ENCODE data around the gene CDR2. TPM values are rescaled to one million over a fixed set of nuclear protein-coding genes. Genes with fewer than 3 reads are reported as not detected.

The CDR2 gene
- polyA plus RNA-seq, 1 donor (not counting 4 experiments of a cell fraction or from before 2014, with no cell fraction given): 37.1 TPM

DNA sequence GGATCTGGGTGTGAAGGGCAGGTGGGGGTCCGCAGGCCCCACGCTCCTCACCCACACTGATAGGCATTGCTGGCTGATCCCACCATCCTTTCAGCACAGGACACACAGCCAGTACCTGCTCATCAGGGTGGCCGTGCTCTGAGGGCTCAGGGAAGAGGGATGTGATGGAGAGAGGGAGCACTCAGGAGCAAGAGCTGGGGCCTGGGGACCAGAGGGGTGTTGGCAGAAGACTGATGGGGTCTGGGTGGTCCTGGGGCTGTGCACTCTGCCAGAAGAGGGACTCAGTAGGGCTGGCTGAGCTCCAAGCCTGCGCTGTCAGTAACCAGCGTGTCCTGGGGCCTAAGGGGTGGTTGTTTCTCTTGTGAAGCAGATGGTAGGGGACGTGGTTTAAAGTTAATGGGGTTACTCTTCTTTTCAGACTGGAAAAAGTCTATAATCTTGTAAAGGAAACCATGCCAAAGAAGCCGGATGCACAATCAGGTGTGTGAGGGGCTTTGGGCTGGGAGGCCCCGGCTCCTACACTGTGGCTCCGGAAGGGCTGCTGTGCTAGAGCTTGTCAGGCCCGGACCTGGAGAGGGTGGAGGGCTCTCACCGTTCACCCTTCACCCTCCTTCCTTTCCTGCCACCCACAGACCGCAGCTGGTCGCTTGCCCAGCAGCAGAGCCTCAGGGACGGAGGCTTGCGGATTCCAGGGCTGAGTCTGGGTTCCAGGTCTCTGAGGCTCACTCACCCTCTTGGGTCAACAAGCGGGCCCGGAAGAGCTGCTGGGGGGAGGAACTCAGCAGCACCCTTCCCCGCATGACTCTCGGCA lies 49.4 kb downstream of the CDR2 start:
- Histone ChIP-seq H3K79me2 (ENCODE audit: control insufficient read depth, insufficient read depth, low read length) (peaks cover 12% of the 10 kb centered on the region), H3K9ac (ENCODE audit: control insufficient read depth, extremely low read depth, insufficient read depth, low read length) (no peak overlapping the region), H3K4me3 (ENCODE audit: control insufficient read depth in 2 of 3, extremely low read depth in 1 of 3, insufficient read depth in 2 of 3, low read depth in 1 of 3, low read length in 3 of 3) (no peak overlapping the region), H3K36me3 (ENCODE audit: control insufficient read depth in 2 of 2, extremely low read depth in 1 of 2, insufficient read depth in 2 of 2, low read length in 2 of 2) (peaks cover 20 to 54% of the 10 kb centered on the region in 2 experiments), H4K20me1 (ENCODE audit: control insufficient read depth, extremely low read depth, insufficient read depth, low read length) (peaks cover 2% of the 10 kb centered on the region), H3K27me3 (ENCODE audit: control insufficient read depth, extremely low read depth, insufficient read depth, low read length) (no peaks in the 10 kb centered on the region), H3K27ac (ENCODE audit: control insufficient read depth, insufficient read depth, low read length) (no peak overlapping the region), H3K9me1 (ENCODE audit: control insufficient read depth, extremely low read depth, insufficient read depth, low read length) (no peaks in the 10 kb centered on the region), H3K4me1 (ENCODE audit: control insufficient read depth, extremely low read depth, insufficient read depth, low read length) (no peaks in the 10 kb centered on the region), H2AFZ (ENCODE audit: control insufficient read depth, low read length) (no peak overlapping the region), H3K9me3 (ENCODE audit: control insufficient read depth, low read depth, low read length) (no peaks in the 10 kb centered on the region), H3K4me2 (ENCODE audit: control insufficient read depth, extremely low read depth, insufficient read depth, low read depth, low read length) (no peak overlapping the region)
- FAIRE-seq: no peak
- TF ChIP-seq CTCF (optimal IDR thresholded peaks at IDR 0.05 in 1 of 3, IDR thresholded peaks at IDR 0.05 in 1 of 3, conservative IDR thresholded peaks at IDR 0.05 in 1 of 3; ENCODE audit: extremely low read depth in 1 of 3, insufficient read depth in 2 of 3, low read length in 3 of 3): no peak
- no peak for TF ChIP-seq EZH2 (IDR thresholded peaks at IDR 0.05; ENCODE audit: low read length)
- dilution Hi-C loops (cut with MboI; ENCODE audit: extremely low pct_ligation_motif_present, low sequenced_read_pairs): no loop called here
- DNase-seq (ENCODE audit: low read depth, low spot score): no peak

GRCh38 chr16:22323959-22324786 lies 50.2 kb downstream of the CDR2 start:
- Histone ChIP-seq H3K9me1 (ENCODE audit: control insufficient read depth, extremely low read depth, insufficient read depth, low read length) (no peaks in the 10 kb centered on the region), H2AFZ (ENCODE audit: control insufficient read depth, low read length) (no peak overlapping the region), H3K79me2 (ENCODE audit: control insufficient read depth, insufficient read depth, low read length) (peaks cover 12% of the 10 kb centered on the region), H3K9me3 (ENCODE audit: control insufficient read depth, low read depth, low read length) (no peaks in the 10 kb centered on the region), H3K4me2 (ENCODE audit: control insufficient read depth, extremely low read depth, insufficient read depth, low read depth, low read length) (no peak overlapping the region), H3K27me3 (ENCODE audit: control insufficient read depth, extremely low read depth, insufficient read depth, low read length) (no peaks in the 10 kb centered on the region), H3K4me1 (ENCODE audit: control insufficient read depth, extremely low read depth, insufficient read depth, low read length) (no peaks in the 10 kb centered on the region), H3K9ac (ENCODE audit: control insufficient read depth, extremely low read depth, insufficient read depth, low read length) (no peak overlapping the region), H3K27ac (ENCODE audit: control insufficient read depth, insufficient read depth, low read length) (no peak overlapping the region), H3K4me3 (ENCODE audit: control insufficient read depth in 2 of 3, extremely low read depth in 1 of 3, insufficient read depth in 2 of 3, low read depth in 1 of 3, low read length in 3 of 3) (no peak overlapping the region), H3K36me3 (ENCODE audit: control insufficient read depth in 2 of 2, extremely low read depth in 1 of 2, insufficient read depth in 2 of 2, low read length in 2 of 2) (peaks cover 18 to 53% of the 10 kb centered on the region in 2 experiments), H4K20me1 (ENCODE audit: control insufficient read depth, extremely low read depth, insufficient read depth, low read length) (peaks cover 2% of the 10 kb centered on the region)
- dilution Hi-C loops (cut with MboI; ENCODE audit: extremely low pct_ligation_motif_present, low sequenced_read_pairs): no loop called here
- no peak for TF ChIP-seq EZH2 (IDR thresholded peaks at IDR 0.05; ENCODE audit: low read length)
- TF ChIP-seq CTCF (optimal IDR thresholded peaks at IDR 0.05 in 1 of 3, IDR thresholded peaks at IDR 0.05 in 1 of 3, conservative IDR thresholded peaks at IDR 0.05 in 1 of 3; ENCODE audit: extremely low read depth in 1 of 3, insufficient read depth in 2 of 3, low read length in 3 of 3): no peak
- DNase-seq (ENCODE audit: low read depth, low spot score) (no peak), FAIRE-seq (no peak)

Data from keratinocyte (primary cell).